HK-2 (cell line): ENCODE results near the gene SLC1A3.

ENCODE experiments used
- DNase-seq: peaks from one replicate; pipeline ENCODE4 v3.0.0-alpha.2; 2018; ENCODE audit not compliant: unreplicated experiment

SLC1A3 gene

GRCh38 chr5:36717131-36717695, 110.8 kb downstream of the SLC1A3 start:
- DNase-seq: no peak

GRCh38 chr5:36719282-36719681, 112.9 kb downstream of the SLC1A3 start:
- no peak for DNase-seq

- no peak for DNase-seq
Observed at GRCh38 chr5:36720688-36721087, 114.3 kb downstream of the SLC1A3 start.

GRCh38 chr5:36721664-36722235, 115.3 kb downstream of the SLC1A3 start:
- DNase-seq: no peak

GRCh38 chr5:36722900-36723299, 116.5 kb downstream of the SLC1A3 start:
- no peak for DNase-seq

- no peak for DNase-seq
Observed at GRCh38 chr5:36723912-36724311, 117.5 kb downstream of the SLC1A3 start.

- DNase-seq: no peak
Observed at GRCh38 chr5:36724467-36725332, 118.3 kb downstream of the SLC1A3 start.

- DNase-seq: no peak
Observed at GRCh38 chr5:36726317-36726716, 119.9 kb downstream of the SLC1A3 start.

- DNase-seq: no peak
Observed at GRCh38 chr5:36726767-36727166, 120.4 kb downstream of the SLC1A3 start.

GRCh38 chr5:36728697-36729543, 122.5 kb downstream of the SLC1A3 start:
- no peak for DNase-seq

- DNase-seq: no peak
Observed at GRCh38 chr5:36730537-36731216, 124.3 kb downstream of the SLC1A3 start.

- DNase-seq: no peak
Observed at GRCh38 chr5:36733183-36733582, 126.8 kb downstream of the SLC1A3 start.

- DNase-seq: no peak
Observed at GRCh38 chr5:36734422-36734821, 128.0 kb downstream of the SLC1A3 start.

- DNase-seq: no peak
Observed at GRCh38 chr5:36735891-36736290, 129.5 kb downstream of the SLC1A3 start.
